Activated CD8-positive, alpha-beta memory T cell treated with anti-CD3 and anti-CD28 coated beads, Interleukin-2, amount 50 U/mL, for 48 hours (primary cell): ENCODE data around the gene RAET1G.
"Not testable (repeated sequence)": the region's sequence is repeated elsewhere in the genome, so short reads cannot be mapped to it uniquely, and the experiment has no call there.

Experiments
- DNase-seq: peaks from one replicate; pipeline ENCODE4 v3.0.0-alpha.2; 2020

Gene RAET1G

GRCh38 chr6:149953934-149954327 is 31.0 kb upstream of the RAET1G start:
- DNase-seq, result peak; percentile 32

GRCh38 chr6:149953390-149953789 is 30.5 kb upstream of the RAET1G start:
- DNase-seq, result peak; percentile 34

GRCh38 chr6:149951626-149952025 is 28.7 kb upstream of the RAET1G start:
- DNase-seq, result no peak

GRCh38 chr6:149951096-149951495 is 28.2 kb upstream of the RAET1G start:
- no peak for DNase-seq

GRCh38 chr6:149950423-149950822 is 27.5 kb upstream of the RAET1G start:
- peak; percentile 43 for DNase-seq

- no peak for DNase-seq
These were observed 25.7 kb upstream of the RAET1G start for GRCh38 chr6:149948616-149949015.

GRCh38 chr6:149948011-149948410 is 25.1 kb upstream of the RAET1G start:
- DNase-seq, result no peak

GRCh38 chr6:149947533-149947932 is 24.6 kb upstream of the RAET1G start:
- not testable (repeated sequence) for DNase-seq

- DNase-seq, result peak; percentile 10
These were observed 23.7 kb upstream of the RAET1G start for GRCh38 chr6:149946631-149947030.

GRCh38 chr6:149945276-149945675 is 22.4 kb upstream of the RAET1G start:
- peak; percentile 33 for DNase-seq

GRCh38 chr6:149943321-149943720 is 20.4 kb upstream of the RAET1G start:
- peak; percentile 46 for DNase-seq

- DNase-seq, result no peak
These were observed 19.5 kb upstream of the RAET1G start for GRCh38 chr6:149942461-149942829.

- peak; percentile 89 for DNase-seq
These were observed 18.9 kb upstream of the RAET1G start, which contains the start of gene ULBP2 for GRCh38 chr6:149941583-149942460. ULBP2 (plus strand) TSS chr6:149942014; CDS start chr6:149942073, 59 bp downstream.

GRCh38 chr6:149940672-149940982 is 17.7 kb upstream of the RAET1G start:
- DNase-seq, result peak; percentile 57

GRCh38 chr6:149939909-149940671 is 17.2 kb upstream of the RAET1G start:
- DNase-seq, result peak; percentile 50

GRCh38 chr6:149939356-149939648 is 16.4 kb upstream of the RAET1G start:
- no peak for DNase-seq

GRCh38 chr6:149938571-149939355 is 15.8 kb upstream of the RAET1G start:
- peak; percentile 67 for DNase-seq

- DNase-seq, result not testable (repeated sequence)
These were observed 15.2 kb upstream of the RAET1G start for GRCh38 chr6:149938013-149938570.

GRCh38 chr6:149936743-149937142 is 13.8 kb upstream of the RAET1G start:
- no peak for DNase-seq

- DNase-seq, result no peak
These were observed 12.7 kb upstream of the RAET1G start for GRCh38 chr6:149935668-149936067.

- DNase-seq, result no peak
These were observed 12.3 kb upstream of the RAET1G start for GRCh38 chr6:149935246-149935645.

- DNase-seq, result peak; percentile 84
These were observed 11.6 kb upstream of the RAET1G start for GRCh38 chr6:149934249-149935156.
